ENCODE data around the gene NCBP3.
A peak's percentile ranks its signal among the peaks of the same experiment; 100 is the strongest.

The NCBP3 gene

DNA sequence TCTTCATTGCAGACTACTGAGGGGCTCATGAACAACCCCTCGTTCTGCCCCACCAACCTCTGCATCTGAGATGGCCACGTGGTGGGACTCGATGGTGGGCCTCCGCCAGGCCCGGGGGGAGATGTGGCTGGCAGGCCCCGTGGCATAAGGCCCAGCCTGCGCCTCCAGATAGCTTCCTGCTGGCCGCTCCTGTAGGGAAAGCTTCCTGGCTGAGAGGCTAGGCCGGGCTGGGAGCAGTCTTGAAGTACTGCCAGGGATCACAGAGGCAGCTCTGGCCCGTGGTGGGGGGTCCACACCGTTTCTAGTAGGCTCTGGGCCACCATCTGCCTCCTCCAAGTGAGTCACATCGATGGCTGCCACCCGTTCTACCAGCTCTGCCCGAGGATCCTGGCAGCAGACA lies 39.2 kb upstream of the NCBP3 start:
- peak overlapping the region; percentile 7 for H3K27ac ChIP-seq
- ChIA-PET POLR2A (ENCODE audit: low non-redundant PET) (no interaction called here), CTCF (no interaction called here)
- no peak for DNase-seq (ENCODE audit: low spot score)
- TF ChIP-seq, protein P1, sequence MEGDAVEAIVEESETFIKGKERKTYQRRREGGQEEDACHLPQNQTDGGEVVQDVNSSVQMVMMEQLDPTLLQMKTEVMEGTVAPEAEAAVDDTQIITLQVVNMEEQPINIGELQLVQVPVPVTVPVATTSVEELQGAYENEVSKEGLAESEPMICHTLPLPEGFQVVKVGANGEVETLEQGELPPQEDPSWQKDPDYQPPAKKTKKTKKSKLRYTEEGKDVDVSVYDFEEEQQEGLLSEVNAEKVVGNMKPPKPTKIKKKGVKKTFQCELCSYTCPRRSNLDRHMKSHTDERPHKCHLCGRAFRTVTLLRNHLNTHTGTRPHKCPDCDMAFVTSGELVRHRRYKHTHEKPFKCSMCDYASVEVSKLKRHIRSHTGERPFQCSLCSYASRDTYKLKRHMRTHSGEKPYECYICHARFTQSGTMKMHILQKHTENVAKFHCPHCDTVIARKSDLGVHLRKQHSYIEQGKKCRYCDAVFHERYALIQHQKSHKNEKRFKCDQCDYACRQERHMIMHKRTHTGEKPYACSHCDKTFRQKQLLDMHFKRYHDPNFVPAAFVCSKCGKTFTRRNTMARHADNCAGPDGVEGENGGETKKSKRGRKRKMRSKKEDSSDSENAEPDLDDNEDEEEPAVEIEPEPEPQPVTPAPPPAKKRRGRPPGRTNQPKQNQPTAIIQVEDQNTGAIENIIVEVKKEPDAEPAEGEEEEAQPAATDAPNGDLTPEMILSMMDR (conservative IDR thresholded peaks at IDR 0.05; ENCODE audit: low read depth), result no peak

DNA sequence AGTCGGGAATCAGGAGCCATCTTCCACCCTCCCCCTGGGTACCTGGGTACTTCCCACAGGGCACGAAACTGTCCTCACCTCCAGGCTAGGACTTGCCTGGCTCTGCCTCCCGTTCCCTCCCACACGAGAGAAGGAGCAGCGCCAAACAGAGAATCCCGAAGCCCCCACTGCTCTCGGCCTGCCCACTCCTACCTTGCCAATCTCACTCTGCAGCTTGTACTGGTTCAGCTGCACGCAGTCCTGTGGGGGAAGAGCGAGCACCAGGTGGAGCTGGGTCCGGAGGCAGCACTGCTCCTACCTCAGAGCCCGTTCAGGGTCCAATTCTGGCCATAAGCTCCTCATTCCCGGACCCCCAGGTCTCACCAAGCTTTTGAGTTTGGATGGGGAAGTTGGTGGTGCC lies 38.1 kb upstream of the NCBP3 start:
- ChIA-PET POLR2A (ENCODE audit: low non-redundant PET) (interaction anchor here (0.6 kb wide), 1 partner anchor 11 kb away, joined by 6 read pairs; no protein-coding TSS in a partner anchor), CTCF (no interaction called here)
- H3K27ac ChIP-seq, result no peak overlapping the region
- DNase-seq (ENCODE audit: low spot score), result no peak
- TF ChIP-seq, protein P1 (conservative IDR thresholded peaks at IDR 0.05; ENCODE audit: low read depth), result no peak

DNA sequence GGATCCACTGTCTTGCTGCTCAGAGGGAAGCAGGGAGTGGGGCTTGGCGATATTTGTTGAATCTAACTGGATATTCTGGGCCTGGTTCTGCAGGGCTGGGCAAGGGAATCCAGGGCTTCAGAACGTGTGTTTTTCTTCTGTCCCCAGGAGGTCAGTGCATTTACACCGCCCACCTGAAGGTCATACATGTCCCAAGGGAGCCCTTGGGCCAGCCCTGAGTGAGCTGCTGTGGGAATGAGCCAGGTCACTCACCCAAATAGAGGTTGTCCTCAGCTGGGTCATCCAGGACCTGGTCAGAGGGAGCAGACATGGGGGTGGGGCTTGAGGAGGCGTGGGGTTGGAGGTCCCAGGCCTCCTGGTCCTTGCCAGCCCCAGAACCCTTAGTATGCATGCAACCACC lies 36.2 kb upstream of the NCBP3 start:
- TF ChIP-seq, protein P1 (conservative IDR thresholded peaks at IDR 0.05; ENCODE audit: low read depth), result no peak
- no peak for DNase-seq (ENCODE audit: low spot score)
- 0 out of 2 replicates have a peak overlapping the region, but pooled peaks have one; percentile 9 for H3K27ac ChIP-seq
- ChIA-PET CTCF (no interaction called here), POLR2A (ENCODE audit: low non-redundant PET) (no interaction called here)

DNA sequence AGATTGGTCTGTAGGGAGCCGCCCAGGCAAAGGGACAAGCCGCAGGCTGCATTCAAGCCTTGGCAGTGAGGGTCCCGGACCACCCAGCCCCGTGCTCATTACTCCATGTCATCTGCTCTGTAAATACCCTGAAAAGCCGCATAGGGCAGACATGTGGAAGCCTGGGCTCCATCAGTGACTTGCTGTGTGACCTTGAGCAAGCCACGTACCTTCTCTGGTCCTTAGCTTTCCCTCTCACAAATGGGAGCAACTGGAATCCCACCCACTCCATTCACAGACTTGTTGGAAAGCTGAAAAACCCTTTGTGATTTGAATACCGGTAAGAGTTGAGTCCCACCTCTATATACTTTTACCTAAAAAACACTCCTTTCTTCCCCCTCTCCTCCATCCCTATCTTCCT lies 34.9 kb upstream of the NCBP3 start:
- ChIA-PET CTCF (interaction anchor here (0.6 kb wide), 1 partner anchor 14 kb away, joined by 8 read pairs; no protein-coding TSS in a partner anchor), POLR2A (ENCODE audit: low non-redundant PET) (no interaction called here)

DNA sequence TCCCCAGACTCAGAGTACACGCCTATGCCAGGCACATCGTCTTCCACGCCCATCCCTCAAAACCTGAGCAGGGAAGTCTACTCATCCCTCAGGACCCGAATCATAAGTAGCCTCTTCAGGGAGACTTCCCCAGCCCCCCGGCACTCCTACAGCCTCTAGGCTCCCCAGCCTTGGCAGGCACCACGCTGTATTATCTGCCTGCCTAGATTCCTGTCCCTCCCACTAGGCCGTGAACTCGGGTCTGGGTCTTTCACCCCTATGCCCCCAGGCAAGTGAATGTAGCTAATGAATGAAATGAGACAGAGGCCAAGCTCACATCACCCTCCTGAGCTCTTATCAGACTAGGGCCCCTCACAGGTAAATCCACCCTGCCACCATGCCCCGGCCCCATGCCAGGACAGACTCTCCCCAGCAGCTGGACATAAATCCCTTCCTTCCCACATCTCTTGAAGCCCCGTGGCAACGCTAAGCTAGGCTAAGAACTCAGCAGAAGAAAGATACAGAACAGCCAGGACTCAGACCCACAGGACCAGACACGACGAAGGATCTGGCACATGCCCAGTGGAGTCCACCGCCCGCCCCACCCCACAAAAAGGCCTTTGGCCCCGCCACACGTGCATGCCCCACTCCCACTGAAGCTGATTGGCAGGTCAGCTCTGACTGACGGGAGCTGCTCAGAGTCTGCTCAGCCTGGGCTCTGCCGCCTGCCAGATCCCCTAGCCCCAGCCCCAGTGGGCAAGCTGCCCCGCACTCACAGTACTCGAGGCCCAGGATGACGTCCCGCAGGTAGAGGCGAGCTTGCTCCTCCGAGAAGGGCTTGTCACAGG lies 33.8 kb upstream of the NCBP3 start:
- ChIA-PET POLR2A (ENCODE audit: low non-redundant PET) (no interaction called here), CTCF (interaction anchor here (1.1 kb wide), 1 partner anchor 34 kb away, joined by 3 read pairs; no protein-coding TSS in a partner anchor)
- DNase-seq (ENCODE audit: low spot score), result no peak
- TF ChIP-seq, protein P1 (conservative IDR thresholded peaks at IDR 0.05; ENCODE audit: low read depth), result no peak
- H3K27ac ChIP-seq, result peak overlapping the region; percentile 41

More for the DNA sequence above, 34.9 kb upstream of the NCBP3 start:
- TF ChIP-seq, protein P1 (conservative IDR thresholded peaks at IDR 0.05; ENCODE audit: low read depth), result no peak
- no peak for DNase-seq (ENCODE audit: low spot score)
- no peak overlapping the region for H3K27ac ChIP-seq

DNA sequence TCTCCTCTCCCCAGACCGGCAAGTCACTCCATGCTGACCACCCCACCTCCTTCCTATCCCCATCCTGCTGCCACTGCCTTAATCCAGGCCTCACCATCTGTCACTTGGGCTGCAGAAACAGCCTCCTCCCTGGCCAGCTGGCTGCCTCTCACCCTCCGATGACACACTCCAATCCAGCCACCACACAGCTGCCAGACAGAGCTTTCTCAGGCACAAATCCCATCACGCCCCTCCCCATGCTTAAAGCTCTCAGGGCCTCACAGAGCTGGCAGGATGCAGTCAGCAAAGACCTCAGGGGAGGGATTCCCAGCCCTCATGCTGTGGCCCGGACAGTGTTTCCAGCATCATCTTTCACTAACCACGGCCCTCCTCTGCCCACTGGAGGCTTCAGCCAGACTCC lies 33.1 kb upstream of the NCBP3 start:
- DNase-seq (ENCODE audit: low spot score), result no peak
- peak overlapping the region; percentile 41 for H3K27ac ChIP-seq
- ChIA-PET POLR2A (ENCODE audit: low non-redundant PET) (no interaction called here), CTCF (no interaction called here)
- TF ChIP-seq, protein P1 (conservative IDR thresholded peaks at IDR 0.05; ENCODE audit: low read depth), result no peak

All from RWPE1 (cell line).